Activated CD4-positive, alpha-beta T cell treated with anti-CD3 and anti-CD28 coated beads for 24 hours (primary cell): Measurements from ENCODE around the gene SH3D21.

Experiments used
- DNase-seq, 2 donors: peaks; one replicate each; pipeline ENCODE4 v3.0.0-alpha.2; 2020; ENCODE audit warnings: low read depth in 2 of 2

The SH3D21 gene

GRCh38 chr1:36359383-36359782 lies 53.2 kb downstream of the SH3D21 start:
- DNase-seq: no peak

GRCh38 chr1:36359911-36360550 lies 53.9 kb downstream of the SH3D21 start:
- no peak for DNase-seq

DNA sequence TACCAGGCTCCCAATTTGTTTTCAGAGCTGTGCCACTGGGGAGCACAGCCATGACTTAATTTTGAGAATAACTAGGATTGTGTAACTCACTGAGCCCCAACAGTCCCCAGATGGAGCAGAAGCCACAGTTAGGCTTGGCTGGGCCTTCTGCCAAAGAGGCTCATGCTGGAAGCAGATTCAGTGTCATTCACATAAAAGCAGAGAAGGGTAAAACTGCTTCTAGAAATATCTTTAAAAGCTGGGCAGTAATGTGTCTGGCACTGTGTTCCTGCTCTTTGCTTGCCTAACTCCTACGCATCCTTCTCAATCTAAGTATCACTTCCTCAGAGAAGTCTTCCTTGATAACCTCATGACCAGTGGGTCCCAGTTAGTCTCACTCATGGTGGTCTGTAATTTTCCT lies 59.2 kb downstream of the SH3D21 start:
- DNase-seq: no peak

DNA sequence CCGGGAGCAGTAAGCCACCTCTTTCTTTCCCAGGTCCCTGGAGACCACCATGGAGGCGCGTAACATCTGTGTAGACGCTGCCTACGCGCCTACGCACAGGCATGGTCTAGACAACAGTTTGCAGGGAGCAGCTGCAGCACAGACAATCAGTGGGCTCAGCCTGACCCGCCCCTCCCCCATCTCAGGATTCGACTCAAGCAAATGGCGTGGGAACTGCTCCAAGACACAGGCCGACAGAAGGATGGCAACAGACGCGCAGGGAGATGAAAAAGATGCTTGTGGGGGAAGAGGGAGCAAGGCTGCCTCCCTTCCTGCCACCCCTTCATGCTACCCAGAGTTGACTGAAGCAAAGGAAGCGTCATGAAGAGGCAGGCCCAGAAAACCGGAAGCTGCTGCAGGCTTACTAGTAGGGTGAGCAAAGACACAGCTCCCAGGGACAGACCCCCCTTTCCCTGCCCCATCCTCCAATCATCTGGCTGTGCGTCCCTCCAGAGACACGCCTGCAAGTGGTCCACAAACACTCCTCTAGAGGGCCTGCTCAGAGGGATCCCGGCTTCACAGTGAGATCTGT lies 60.0 kb downstream of the SH3D21 start:
- DNase-seq: no peak

- no peak for DNase-seq
These were observed 60.9 kb downstream of the SH3D21 start for GRCh38 chr1:36367066-36367465.

GRCh38 chr1:36367798-36368197 lies 61.6 kb downstream of the SH3D21 start:
- DNase-seq: no peak

- DNase-seq: peak; percentile 81 to 82
These were observed 63.1 kb downstream of the SH3D21 start for GRCh38 chr1:36369061-36369861.
